AG04449 (cell line): ENCODE measurements around the gene GATA3.

ENCODE experiments used
- CTCF ChIA-PET: fragments of 350-600 bp; formaldehyde crosslinking; extraction: SDS; loops from one replicate; lab custom pipeline; 2021; ENCODE audit warnings: antibody characterized with exemption; lab: Yijun Ruan, JAX
- POLR2A ChIA-PET: fragments of 400-600, 350-600 bp; formaldehyde crosslinking; extraction: SDS; loops from one replicate; lab custom pipeline; 2020; ENCODE audit warnings: antibody characterized with exemption, inconsistent platforms; lab: Yijun Ruan, JAX
- DNase-seq: peaks from one replicate; pipeline ENCODE4 v3.0.0-alpha.2; 2010; ENCODE audit warnings: low read depth, low spot score
- H3K4me3 ChIP-seq: 2 replicates; pipeline ENCODE4 v1.5.1; 2011; ENCODE audit warnings: low read depth, mild to moderate bottlenecking, control low read depth, low read length
- CTCF ChIP-seq: IDR thresholded peaks from one replicate; pipeline ENCODE4 v1.5.1; 2011; ENCODE audit warnings: mild to moderate bottlenecking, moderate library complexity, low read length, control low read depth, inconsistent platforms; ENCODE audit not compliant: insufficient read depth; ENCODE audit errors: missing control alignments

The GATA3 gene

DNA sequence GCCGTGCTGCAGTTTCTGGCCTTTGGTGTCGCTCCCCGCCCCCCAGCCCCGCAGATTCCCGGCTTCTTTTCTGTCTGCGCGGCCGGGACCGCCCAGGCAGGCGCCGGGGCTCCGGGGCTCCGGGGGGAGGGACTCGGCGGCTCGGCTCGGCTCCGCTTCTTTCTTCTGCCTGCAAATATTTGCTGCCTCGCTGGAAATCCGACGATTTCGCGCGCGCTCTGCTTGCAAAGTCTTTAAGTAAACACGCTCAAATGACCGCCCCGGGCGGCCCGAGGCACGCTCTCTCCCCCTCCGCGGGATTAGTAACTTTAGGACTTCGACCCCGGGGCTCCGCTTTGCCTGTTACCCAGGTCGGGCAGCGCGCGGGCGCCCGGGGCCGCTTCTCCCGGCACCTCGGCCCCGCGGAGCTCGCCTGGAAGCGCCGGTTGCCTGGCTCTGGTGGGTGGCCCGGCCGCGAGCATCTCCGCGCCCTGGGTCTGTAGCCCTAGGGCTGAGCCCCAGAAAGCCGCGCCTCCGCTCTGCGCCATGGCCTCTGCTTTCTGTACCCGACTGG is 3.9 kb upstream of the GATA3 start:
- POLR2A ChIA-PET: no interaction called here
- DNase-seq: no peak
- TF ChIP-seq CTCF: no peak
- CTCF ChIA-PET: no interaction called here
- no peak overlapping the region; the same call in 1 of the 2 replicates for H3K4me3 ChIP-seq

DNA sequence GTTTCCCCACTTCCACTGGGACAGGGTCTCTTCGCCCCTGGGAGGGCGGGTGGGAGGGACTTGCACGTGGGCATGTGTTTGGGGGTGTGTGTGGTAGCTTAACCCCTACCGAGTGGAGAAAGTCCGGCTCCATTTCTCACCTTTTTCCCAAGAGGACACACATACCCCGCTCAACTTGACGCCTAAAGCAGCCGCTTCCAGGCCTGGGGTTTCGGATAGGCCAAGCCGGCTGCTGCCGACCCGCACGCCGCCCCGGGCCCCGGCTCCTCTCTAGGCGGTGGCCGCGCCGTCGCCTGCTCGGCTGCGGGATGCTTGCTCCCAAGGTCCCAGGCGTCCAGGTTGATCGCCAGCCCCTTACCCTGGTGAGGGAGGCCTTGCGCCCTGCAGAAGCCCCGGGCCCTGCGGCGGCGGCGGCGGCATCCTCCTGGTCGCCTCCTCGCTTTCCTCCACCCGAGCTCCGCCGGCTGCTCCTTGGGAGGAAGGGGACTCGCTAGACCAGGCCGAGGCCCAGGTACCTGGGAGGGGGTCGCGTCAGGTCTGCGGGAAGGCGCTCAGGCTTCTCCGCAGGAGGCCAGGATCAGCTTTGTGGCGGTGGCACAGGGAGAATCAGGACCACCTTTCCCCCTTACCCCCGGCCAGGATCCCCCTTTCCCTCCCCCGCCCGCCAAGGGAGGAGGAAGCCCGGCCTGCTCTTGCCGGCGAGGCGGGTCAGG is 3.2 kb upstream of the GATA3 start:
- ChIA-PET CTCF (no interaction called here), POLR2A (no interaction called here)
- no peak for TF ChIP-seq CTCF
- no peak for DNase-seq
- no peak overlapping the region for H3K4me3 ChIP-seq

DNA sequence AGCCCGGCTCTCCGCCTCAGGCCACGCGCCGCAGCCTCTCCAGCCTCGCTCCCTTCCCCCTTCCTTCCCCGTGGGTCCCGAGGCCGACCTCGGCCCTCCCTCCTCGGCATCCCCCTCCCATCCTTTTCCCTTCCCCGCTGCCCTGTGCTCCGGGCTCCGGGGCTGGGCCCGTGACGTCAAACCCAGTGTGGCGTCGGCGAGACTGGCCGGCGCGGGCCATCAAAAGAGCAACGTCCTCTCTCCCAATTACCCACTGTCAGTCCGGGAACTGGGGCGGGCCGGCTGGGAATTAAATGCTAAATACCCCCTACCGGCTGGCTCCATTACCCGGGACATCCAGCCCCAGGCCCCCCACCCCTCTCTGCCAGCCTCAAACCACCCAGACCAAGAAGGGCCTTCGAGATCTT is 2.6 kb upstream of the GATA3 start:
- no peak overlapping the region for H3K4me3 ChIP-seq
- CTCF ChIA-PET: interaction anchor here (1.3 to 1.4 kb wide), 2 partner anchors 12 to 176 kb away, joined by 3 to 5 read pairs; no protein-coding TSS in a partner anchor
- POLR2A ChIA-PET: no interaction called here

GRCh38 chr10:8052341-8052955 is 2.0 kb upstream of the GATA3 start:
- CTCF ChIA-PET: interaction anchor here (1.3 to 1.4 kb wide), 2 partner anchors 13 to 177 kb away, joined by 3 to 5 read pairs; no protein-coding TSS in a partner anchor
- POLR2A ChIA-PET: no interaction called here
- DNase-seq: no peak
- H3K4me3 ChIP-seq: no peak overlapping the region
- TF ChIP-seq CTCF: no peak

More for the DNA sequence above, 2.6 kb upstream of the GATA3 start:
- no peak for TF ChIP-seq CTCF
- no peak for DNase-seq

DNA sequence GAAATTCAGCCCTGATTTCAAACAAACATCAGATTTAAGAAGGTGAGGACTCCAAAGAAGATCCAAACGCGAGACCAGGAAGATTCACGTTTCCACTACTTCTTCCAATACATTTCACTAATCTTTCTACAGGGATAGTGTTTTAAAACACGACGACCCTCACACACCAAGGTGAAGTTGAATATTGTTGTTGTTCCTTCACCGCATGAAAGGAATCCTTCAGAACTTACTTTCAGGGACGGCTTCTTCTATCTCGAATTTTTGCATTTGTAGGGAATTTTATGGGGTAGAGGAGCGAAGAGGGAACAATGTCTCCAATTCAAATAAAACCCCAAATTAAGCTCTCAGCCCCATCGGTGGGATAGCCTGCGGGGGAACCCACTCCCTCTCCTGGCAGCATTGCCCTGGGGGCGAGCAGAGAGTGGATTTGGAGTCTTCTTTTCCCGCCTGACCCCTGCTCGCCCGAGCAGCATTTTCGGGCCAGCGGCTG is 1.5 kb upstream of the GATA3 start:
- CTCF ChIA-PET: interaction anchor here (1.3 to 1.4 kb wide), 2 partner anchors 14 to 178 kb away, joined by 3 to 5 read pairs; no protein-coding TSS in a partner anchor
- peak overlapping the region; percentile 3 for H3K4me3 ChIP-seq
- TF ChIP-seq CTCF: no peak
- DNase-seq: no peak
- POLR2A ChIA-PET: no interaction called here
